HG02588 (cell line): ENCODE data around the gene CTF1.
"Not testable (repeated sequence)": the region's sequence is repeated elsewhere in the genome, so short reads cannot be mapped to it uniquely, and the experiment has no call there.

Experiments used
- ATAC-seq: cut with Tn5 transposase; IDR thresholded peaks from one replicate; pipeline ENCODE4 v1.9.1; 2021; ENCODE audit warnings: mild to moderate bottlenecking, moderate library complexity; ENCODE audit not compliant: unreplicated experiment

CTF1 gene

GRCh38 chr16:30928390-30928789 is 32.0 kb downstream of the CTF1 start:
- no peak for ATAC-seq

GRCh38 chr16:30929167-30929566 is 32.8 kb downstream of the CTF1 start:
- ATAC-seq: no peak

GRCh38 chr16:30930160-30930571 is 33.8 kb downstream of the CTF1 start:
- no peak for ATAC-seq

GRCh38 chr16:30931068-30931650 is 34.7 kb downstream of the CTF1 start:
- ATAC-seq: no peak

- ATAC-seq: no peak
These were observed 38.6 kb downstream of the CTF1 start for GRCh38 chr16:30934827-30935557.

- no peak for ATAC-seq
These were observed 41.3 kb downstream of the CTF1 start for GRCh38 chr16:30937692-30938091.

- not testable (repeated sequence) for ATAC-seq
These were observed 43.2 kb downstream of the CTF1 start for GRCh38 chr16:30939571-30939970.

- peak; percentile 86 for ATAC-seq
These were observed 45.4 kb downstream of the CTF1 start for GRCh38 chr16:30941600-30942425.

GRCh38 chr16:30942426-30942806 is 46.0 kb downstream of the CTF1 start:
- ATAC-seq: no peak

- ATAC-seq: no peak
These were observed 47.9 kb downstream of the CTF1 start for GRCh38 chr16:30944352-30944751.

- no peak for ATAC-seq
These were observed 50.5 kb downstream of the CTF1 start for GRCh38 chr16:30946671-30947540.

- ATAC-seq: no peak
These were observed 51.1 kb downstream of the CTF1 start for GRCh38 chr16:30947541-30947858.

GRCh38 chr16:30947859-30948666 is 51.6 kb downstream of the CTF1 start:
- no peak for ATAC-seq

- ATAC-seq: peak; percentile 57
These were observed 52.5 kb downstream of the CTF1 start, which contains the start of gene ORAI3 for GRCh38 chr16:30948667-30949649. TSS of gene ORAI3 (plus strand) at chr16:30949068. CDS start at chr16:30949290, 222 bp downstream.

- ATAC-seq: peak; percentile 39
These were observed 53.5 kb downstream of the CTF1 start for GRCh38 chr16:30949650-30950515.

- no peak for ATAC-seq
These were observed 54.2 kb downstream of the CTF1 start for GRCh38 chr16:30950516-30951065.

- ATAC-seq: no peak
These were observed 54.8 kb downstream of the CTF1 start for GRCh38 chr16:30951193-30951592.

GRCh38 chr16:30951750-30952149 is 55.3 kb downstream of the CTF1 start:
- no peak for ATAC-seq
